GM15510 (cell line): ENCODE results near the gene MRGPRX2.

Source experiments
- POLR2A ChIP-seq: IDR thresholded peaks from 3 replicates; pipeline ENCODE4 v1.6.1; 2011; ENCODE audit warnings: borderline replicate concordance; ENCODE audit not compliant: insufficient read length; ENCODE audit errors: extremely low read depth

The MRGPRX2 gene

DNA sequence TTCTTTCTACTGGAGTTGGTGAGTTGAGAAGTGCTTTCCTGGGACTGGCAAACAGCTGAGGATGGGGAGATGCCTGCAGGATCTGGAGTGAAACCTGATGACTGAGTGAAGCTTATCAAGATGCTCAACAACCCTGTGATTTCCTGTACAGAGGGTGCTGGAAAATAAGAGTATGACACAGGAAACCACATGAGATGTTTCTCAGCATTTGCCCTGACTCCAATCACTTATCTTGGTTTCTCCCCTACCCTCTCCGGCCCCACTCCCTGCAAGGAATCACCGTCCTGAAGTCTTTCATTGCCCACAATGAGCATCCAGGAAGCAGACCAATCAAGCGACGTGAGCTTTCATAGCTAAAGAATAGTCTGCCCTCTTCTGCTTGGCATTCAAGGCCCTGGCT is at the start of gene MRGPRX2:
MRGPRX2 (minus strand) TSS at position 89 of the 400 bp plus-strand sequence. CDS start 4,315 bp downstream, outside the sequence.
- no peak for TF ChIP-seq POLR2A

DNA sequence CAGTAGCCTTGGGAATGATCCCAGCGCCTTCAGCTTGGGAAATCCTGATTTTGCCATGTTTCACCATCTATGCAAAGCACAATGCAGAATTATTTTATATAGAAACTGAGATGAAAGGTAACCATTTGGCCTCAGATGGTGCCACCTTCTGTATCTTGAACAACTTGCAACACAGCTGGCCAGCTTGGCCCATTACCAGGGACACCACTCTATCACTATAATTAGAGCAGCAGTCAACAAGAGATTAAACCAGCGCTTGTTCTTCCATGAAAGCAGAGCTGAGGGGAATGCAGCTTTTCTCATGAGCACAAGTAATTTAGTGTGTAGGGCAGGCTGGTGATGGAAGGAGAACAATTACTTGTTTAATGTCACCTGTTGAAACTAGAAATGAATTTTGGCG is 49.8 kb upstream of the MRGPRX2 start:
- TF ChIP-seq POLR2A, result no peak

DNA sequence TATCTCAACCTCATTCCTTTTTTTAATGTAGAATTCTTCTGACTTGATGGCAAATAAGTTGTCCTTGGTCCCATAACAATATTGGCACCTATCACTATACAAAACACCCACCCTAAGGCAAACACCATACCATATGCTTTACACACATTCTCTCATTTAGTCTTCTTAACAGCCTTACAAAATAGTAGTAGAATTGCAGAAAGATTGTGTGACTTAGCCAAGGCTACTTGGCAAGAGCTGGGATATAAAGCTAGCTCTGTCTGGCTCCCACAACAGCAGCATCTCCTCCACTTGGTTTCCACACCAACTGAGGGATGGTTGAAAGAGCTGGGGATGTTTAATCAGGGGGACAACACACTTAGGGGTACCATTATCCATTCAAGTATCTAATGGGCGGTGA is 46.6 kb upstream of the MRGPRX2 start:
- TF ChIP-seq POLR2A, result no peak

DNA sequence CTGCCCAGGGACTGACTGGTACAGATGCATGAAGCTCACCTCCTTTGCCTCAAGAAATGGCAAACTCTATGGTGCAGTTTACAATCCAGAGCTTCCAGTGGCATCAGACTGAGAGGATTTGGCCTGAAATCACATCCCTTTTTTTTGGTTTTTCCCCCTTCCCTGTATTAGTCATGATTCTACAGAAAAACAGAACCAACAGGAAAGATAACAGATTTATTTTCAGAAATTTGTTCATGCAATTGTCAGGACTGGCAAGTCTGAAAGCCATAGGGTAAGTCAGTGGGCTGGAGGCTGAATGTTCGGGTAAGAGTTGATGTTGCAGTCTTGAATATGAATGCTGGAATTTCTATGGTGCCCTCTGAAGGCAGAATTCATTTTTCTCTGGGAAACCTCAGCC is 44.5 kb upstream of the MRGPRX2 start:
- TF ChIP-seq POLR2A, result no peak

DNA sequence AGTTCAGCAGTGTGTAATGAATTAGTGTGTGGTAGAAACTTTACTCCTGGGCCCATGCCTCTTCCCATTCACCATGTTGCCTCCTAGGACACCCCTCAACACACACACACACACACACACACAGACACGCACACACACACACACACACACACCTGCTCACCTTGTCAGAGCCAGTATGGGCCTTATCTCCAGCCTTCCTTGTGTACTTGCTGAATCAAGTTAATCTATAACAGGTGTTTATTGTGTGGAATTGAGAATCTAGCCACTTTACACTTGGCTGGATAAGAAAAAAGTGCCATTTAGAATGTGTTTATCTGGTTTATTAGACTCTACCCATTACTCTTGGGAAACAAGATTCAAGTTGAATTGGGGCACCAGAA is 42.0 kb upstream of the MRGPRX2 start:
- no peak for TF ChIP-seq POLR2A

DNA sequence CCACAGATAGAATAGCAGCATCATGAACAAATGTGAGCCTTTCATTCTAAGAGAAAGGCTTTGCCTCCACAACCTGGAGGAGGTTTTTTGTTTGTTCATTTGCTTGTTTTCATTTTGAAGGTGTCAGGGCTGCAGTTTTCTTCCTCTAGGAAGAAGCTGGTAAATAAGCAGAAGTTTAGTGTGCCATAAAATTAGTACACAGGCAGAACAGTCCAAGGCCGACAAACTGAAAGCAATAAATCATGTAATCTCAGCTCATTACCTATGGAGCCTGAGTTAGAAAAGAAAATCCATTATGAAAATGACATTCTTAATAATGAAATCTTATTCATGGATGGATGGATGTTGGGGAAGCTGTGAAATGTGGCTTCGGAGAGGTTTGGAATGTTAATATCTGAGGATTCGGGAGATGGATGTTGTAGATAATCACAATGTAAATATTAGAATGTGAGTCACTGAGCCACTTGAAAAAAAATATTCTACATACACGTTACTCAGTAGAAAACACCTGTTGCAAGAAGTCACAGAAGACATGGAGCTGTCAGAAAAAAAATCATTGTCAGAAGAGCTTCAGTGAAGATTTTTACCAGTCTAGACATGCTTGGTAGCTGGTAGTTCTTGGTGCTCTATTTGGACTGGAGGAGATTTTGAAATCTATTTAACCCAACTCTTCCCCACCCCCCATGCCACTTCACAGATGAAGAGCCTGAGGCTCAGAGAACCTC is 41.4 kb upstream of the MRGPRX2 start:
- TF ChIP-seq POLR2A, result no peak

DNA sequence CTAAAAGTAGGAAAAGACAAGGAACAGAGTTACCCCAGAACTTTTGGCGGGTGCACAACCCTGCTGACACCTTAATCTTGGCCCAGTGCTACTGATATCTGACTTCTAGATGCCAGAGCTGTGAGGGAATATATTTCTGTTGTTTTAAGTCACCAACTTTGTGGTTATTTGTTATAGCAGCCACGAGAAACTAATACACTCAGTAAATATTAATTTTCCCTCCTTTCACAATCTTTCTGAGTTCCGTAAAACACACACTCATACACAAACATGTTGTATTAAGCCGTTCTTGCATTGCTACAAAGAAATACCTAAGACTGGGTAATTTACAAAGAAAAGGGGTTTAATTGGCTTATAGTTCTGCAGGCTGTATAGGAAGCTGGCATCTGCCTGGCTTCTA is 40.4 kb upstream of the MRGPRX2 start:
- no peak for TF ChIP-seq POLR2A

DNA sequence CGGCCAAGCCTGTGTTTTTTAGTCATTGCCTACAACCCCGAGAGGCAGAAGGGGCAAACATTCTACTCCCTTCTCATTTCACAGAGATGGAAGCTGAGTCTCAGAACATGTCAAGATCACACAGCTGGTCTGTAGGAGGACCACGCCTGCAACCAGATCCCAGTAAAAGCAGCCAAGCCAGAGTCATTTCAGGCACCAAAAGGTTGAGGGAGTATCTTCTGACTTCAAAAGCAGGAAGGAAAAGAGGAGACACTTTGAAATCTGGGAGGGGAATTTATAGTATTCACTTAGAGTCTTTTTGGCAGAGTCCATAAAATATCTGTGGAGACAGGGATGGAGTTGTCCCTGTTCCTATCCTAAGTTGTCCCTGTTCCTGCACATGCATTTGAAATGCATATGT is 38.6 kb upstream of the MRGPRX2 start:
- no peak for TF ChIP-seq POLR2A

GRCh38 chr11:19094859-19095258 is 34.3 kb upstream of the MRGPRX2 start:
- no peak for TF ChIP-seq POLR2A

- no peak for TF ChIP-seq POLR2A
Observed at GRCh38 chr11:19093976-19094375, 33.5 kb upstream of the MRGPRX2 start.

- TF ChIP-seq POLR2A, result no peak
Observed at GRCh38 chr11:19092850-19093249, 32.3 kb upstream of the MRGPRX2 start.

DNA sequence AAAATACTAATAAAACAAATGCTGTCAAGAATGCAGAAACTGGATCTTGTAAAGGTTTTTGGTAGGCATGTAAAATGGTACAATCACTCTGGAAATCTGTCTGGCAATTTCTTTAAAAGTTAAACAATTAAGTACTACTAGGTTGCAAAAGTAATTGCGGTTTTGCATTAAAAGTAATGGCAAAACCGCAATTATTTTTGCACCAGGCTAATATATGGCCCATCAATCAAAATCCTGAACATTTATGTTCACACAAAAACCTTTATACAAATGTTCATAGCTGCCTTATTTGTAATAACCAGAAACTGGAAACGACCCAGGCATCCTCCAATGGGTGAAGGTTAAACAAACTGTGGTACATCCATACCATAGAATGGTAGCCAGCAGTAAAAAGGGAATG is 31.8 kb upstream of the MRGPRX2 start:
- no peak for TF ChIP-seq POLR2A

GRCh38 chr11:19091366-19091765 is 30.8 kb upstream of the MRGPRX2 start:
- no peak for TF ChIP-seq POLR2A

DNA sequence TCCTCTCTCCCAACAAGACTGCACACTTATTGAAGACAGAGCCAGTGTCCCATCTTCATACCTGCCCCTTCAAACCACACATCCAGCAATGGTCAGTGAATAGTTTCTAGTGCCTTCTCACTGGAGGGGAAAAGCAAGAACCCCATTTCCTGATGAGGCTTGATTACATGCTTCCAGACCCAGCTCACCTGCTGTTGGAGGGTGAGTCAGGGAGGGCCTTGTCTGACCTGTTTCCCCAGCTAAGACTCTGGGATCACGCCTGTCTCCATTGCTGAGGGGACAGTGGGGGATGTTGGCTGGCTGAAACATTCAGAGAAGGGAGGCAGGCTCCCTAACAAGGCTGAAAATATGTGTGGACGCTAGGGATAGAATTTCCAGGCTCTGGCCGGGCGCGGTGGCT is 28.9 kb upstream of the MRGPRX2 start:
- no peak for TF ChIP-seq POLR2A

GRCh38 chr11:19088791-19089190 is 28.3 kb upstream of the MRGPRX2 start:
- TF ChIP-seq POLR2A, result no peak

DNA sequence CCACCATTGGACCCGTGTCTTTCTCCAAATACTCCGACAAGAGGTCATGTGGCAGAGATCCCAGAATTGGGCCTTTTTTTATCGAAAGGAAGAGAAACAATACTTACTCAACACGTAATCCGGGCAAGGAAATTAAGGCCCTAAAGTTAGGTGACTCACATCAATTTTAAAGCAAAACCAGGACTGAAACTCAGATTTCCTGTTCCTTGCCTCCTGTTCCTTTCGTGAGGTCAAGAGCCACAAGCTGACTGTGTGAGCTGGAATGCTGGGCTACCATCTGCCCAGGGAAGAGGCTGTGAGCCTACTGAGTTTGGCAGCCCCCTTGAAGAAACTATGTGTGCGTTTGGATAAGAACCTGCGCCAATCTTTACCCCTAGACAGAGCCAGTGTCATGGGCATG is 27.1 kb upstream of the MRGPRX2 start:
- TF ChIP-seq POLR2A, result no peak
